Activated CD4-positive, alpha-beta T cell treated with anti-CD3 and anti-CD28 coated beads, Interleukin-2, amount 10 ng/mL, durations not matched to agents 7 days and 5 days (primary cell): ENCODE measurements around the gene DMD. TPM values are rescaled to one million over a fixed set of nuclear protein-coding genes. Genes with fewer than 3 reads are reported as not detected.

Experiments used
- CTCF ChIA-PET: fragments of 350-600 bp; sonication (Branson Sonifier 250); formaldehyde crosslinking; loops from one replicate; lab custom pipeline; 2021; ENCODE audit warnings: antibody characterized with exemption; lab: Charles Lee
- POLR2A ChIA-PET: fragments of 350-600 bp; sonication (Branson Sonifier 250); formaldehyde crosslinking; loops from one replicate; lab custom pipeline; 2021; ENCODE audit warnings: antibody characterized with exemption; lab: Charles Lee
- DNase-seq: peaks from one replicate; pipeline ENCODE4 v3.0.0-alpha.2; 2020
- H3K27ac Mint-ChIP-seq: one replicate; pipeline ENCODE4 v1.8.0; 2021; ENCODE audit warnings: mild to moderate bottlenecking, moderate library complexity, mixed read lengths
- H3K27me3 Mint-ChIP-seq: one replicate; pipeline ENCODE4 v1.8.0; 2021; ENCODE audit warnings: mixed read lengths
- H3K36me3 Mint-ChIP-seq: one replicate; pipeline ENCODE4 v1.8.0; 2021; ENCODE audit warnings: low read depth, mixed read lengths
- H3K4me1 Mint-ChIP-seq: one replicate; pipeline ENCODE4 v1.8.0; 2021; ENCODE audit warnings: mixed read lengths
- H3K4me3 Mint-ChIP-seq: one replicate; pipeline ENCODE4 v1.8.0; 2021; ENCODE audit warnings: mild to moderate bottlenecking, moderate library complexity, mixed read lengths
- H3K9me3 Mint-ChIP-seq: one replicate; pipeline ENCODE4 v1.8.0; 2021; ENCODE audit warnings: mixed read lengths
- total RNA-seq, 2 experiments: library from RNA; stranded (reverse); gene quantifications; one replicate each; pipeline ENCODE4 v1.2.3, GENCODE V29; 2021

Gene DMD
- total RNA-seq, 2 experiments from 2014 or later, result 0.57 to 0.83 TPM

GRCh38 chrX:31222946-31223345, 1988.4 kb downstream of the DMD start:
- Mint-ChIP-seq H3K27me3 (no peaks in the 10 kb centered on the region), H3K9me3 (no peaks in the 10 kb centered on the region), H3K4me1 (no peaks in the 10 kb centered on the region), H3K36me3 (no peaks in the 10 kb centered on the region), H3K27ac (no peak overlapping the region), H3K4me3 (no peak overlapping the region)
- no peak for DNase-seq
- CTCF ChIA-PET, result interaction anchor here (0.7 kb wide), 1 partner anchor 11 kb away, joined by 3 read pairs; no protein-coding TSS in a partner anchor
- POLR2A ChIA-PET, result no interaction called here

- Mint-ChIP-seq H3K9me3 (no peaks in the 10 kb centered on the region), H3K4me3 (no peak overlapping the region), H3K36me3 (no peaks in the 10 kb centered on the region), H3K27me3 (no peaks in the 10 kb centered on the region), H3K27ac (no peak overlapping the region), H3K4me1 (peaks cover 4% of the 10 kb centered on the region)
- CTCF ChIA-PET, result no interaction called here
- POLR2A ChIA-PET, result no interaction called here
- DNase-seq, result no peak
Observed at GRCh38 chrX:31219174-31219573, 1992.2 kb downstream of the DMD start.

GRCh38 chrX:31217084-31217483, 1994.3 kb downstream of the DMD start:
- ChIA-PET POLR2A (no interaction called here), CTCF (no interaction called here)
- Mint-ChIP-seq H3K27me3 (no peaks in the 10 kb centered on the region), H3K4me3 (no peak overlapping the region), H3K9me3 (no peaks in the 10 kb centered on the region), H3K27ac (no peak overlapping the region), H3K36me3 (no peaks in the 10 kb centered on the region), H3K4me1 (peaks cover 4% of the 10 kb centered on the region)
- no peak for DNase-seq

- ChIA-PET POLR2A (no interaction called here), CTCF (no interaction called here)
- H3K27me3 Mint-ChIP-seq, result no peaks in the 10 kb centered on the region
- no peaks in the 10 kb centered on the region for H3K9me3 Mint-ChIP-seq
- no peak overlapping the region for H3K27ac Mint-ChIP-seq
- H3K36me3 Mint-ChIP-seq, result no peaks in the 10 kb centered on the region
- H3K4me3 Mint-ChIP-seq, result no peak overlapping the region
- no peak for DNase-seq
- H3K4me1 Mint-ChIP-seq, result peaks cover 4% of the 10 kb centered on the region
Observed at GRCh38 chrX:31215277-31215815, 1996.0 kb downstream of the DMD start.

GRCh38 chrX:31213941-31214340, 1997.4 kb downstream of the DMD start:
- no peaks in the 10 kb centered on the region for H3K27me3 Mint-ChIP-seq
- no peak overlapping the region for H3K27ac Mint-ChIP-seq
- no peak for DNase-seq
- ChIA-PET CTCF (no interaction called here), POLR2A (no interaction called here)
- no peaks in the 10 kb centered on the region for H3K36me3 Mint-ChIP-seq
- no peaks in the 10 kb centered on the region for H3K9me3 Mint-ChIP-seq
- H3K4me1 Mint-ChIP-seq, result peaks cover 4% of the 10 kb centered on the region
- no peak overlapping the region for H3K4me3 Mint-ChIP-seq

GRCh38 chrX:31212856-31213748, 1998.2 kb downstream of the DMD start:
- Mint-ChIP-seq H3K27me3 (no peaks in the 10 kb centered on the region), H3K4me3 (no peak overlapping the region), H3K4me1 (peaks cover 4% of the 10 kb centered on the region), H3K36me3 (no peaks in the 10 kb centered on the region), H3K9me3 (no peaks in the 10 kb centered on the region), H3K27ac (no peak overlapping the region)
- no peak for DNase-seq
- ChIA-PET CTCF (no interaction called here), POLR2A (no interaction called here)

- no peaks in the 10 kb centered on the region for H3K27me3 Mint-ChIP-seq
- ChIA-PET POLR2A (interaction anchor here (0.7 kb wide), 1 partner anchor 139 kb away, joined by 3 read pairs; no protein-coding TSS in a partner anchor), CTCF (no interaction called here)
- H3K36me3 Mint-ChIP-seq, result no peaks in the 10 kb centered on the region
- H3K27ac Mint-ChIP-seq, result no peak overlapping the region
- no peaks in the 10 kb centered on the region for H3K4me1 Mint-ChIP-seq
- H3K9me3 Mint-ChIP-seq, result no peaks in the 10 kb centered on the region
- DNase-seq, result no peak
- H3K4me3 Mint-ChIP-seq, result no peak overlapping the region
Observed at GRCh38 chrX:31209005-31209628, 2002.2 kb downstream of the DMD start.

GRCh38 chrX:31201503-31201902, 2009.8 kb downstream of the DMD start:
- no peaks in the 10 kb centered on the region for H3K27me3 Mint-ChIP-seq
- H3K36me3 Mint-ChIP-seq, result no peaks in the 10 kb centered on the region
- no peak overlapping the region for H3K27ac Mint-ChIP-seq
- ChIA-PET POLR2A (no interaction called here), CTCF (no interaction called here)
- no peak overlapping the region for H3K4me3 Mint-ChIP-seq
- DNase-seq, result no peak
- H3K9me3 Mint-ChIP-seq, result no peaks in the 10 kb centered on the region
- no peaks in the 10 kb centered on the region for H3K4me1 Mint-ChIP-seq

- Mint-ChIP-seq H3K27me3 (no peaks in the 10 kb centered on the region), H3K4me1 (no peaks in the 10 kb centered on the region), H3K9me3 (no peaks in the 10 kb centered on the region), H3K27ac (no peak overlapping the region), H3K4me3 (no peak overlapping the region), H3K36me3 (no peaks in the 10 kb centered on the region)
- ChIA-PET CTCF (no interaction called here), POLR2A (no interaction called here)
- no peak for DNase-seq
Observed at GRCh38 chrX:31200430-31200829, 2010.9 kb downstream of the DMD start.

GRCh38 chrX:31199840-31200114, 2011.6 kb downstream of the DMD start:
- no peaks in the 10 kb centered on the region for H3K4me1 Mint-ChIP-seq
- no peaks in the 10 kb centered on the region for H3K9me3 Mint-ChIP-seq
- H3K36me3 Mint-ChIP-seq, result no peaks in the 10 kb centered on the region
- no peak for DNase-seq
- H3K27ac Mint-ChIP-seq, result no peak overlapping the region
- CTCF ChIA-PET, result no interaction called here
- H3K4me3 Mint-ChIP-seq, result no peak overlapping the region
- H3K27me3 Mint-ChIP-seq, result no peaks in the 10 kb centered on the region
- POLR2A ChIA-PET, result no interaction called here

- no peak overlapping the region for H3K4me3 Mint-ChIP-seq
- H3K36me3 Mint-ChIP-seq, result no peaks in the 10 kb centered on the region
- no peaks in the 10 kb centered on the region for H3K27me3 Mint-ChIP-seq
- H3K4me1 Mint-ChIP-seq, result no peaks in the 10 kb centered on the region
- no peak overlapping the region for H3K27ac Mint-ChIP-seq
- no peak for DNase-seq
- no peaks in the 10 kb centered on the region for H3K9me3 Mint-ChIP-seq
- CTCF ChIA-PET, result no interaction called here
- POLR2A ChIA-PET, result no interaction called here
Observed at GRCh38 chrX:31199056-31199839, 2012.1 kb downstream of the DMD start.

- DNase-seq, result no peak
- POLR2A ChIA-PET, result no interaction called here
- no peak overlapping the region for H3K4me3 Mint-ChIP-seq
- H3K27me3 Mint-ChIP-seq, result no peaks in the 10 kb centered on the region
- CTCF ChIA-PET, result no interaction called here
- H3K9me3 Mint-ChIP-seq, result no peaks in the 10 kb centered on the region
- no peaks in the 10 kb centered on the region for H3K4me1 Mint-ChIP-seq
- H3K36me3 Mint-ChIP-seq, result no peaks in the 10 kb centered on the region
- H3K27ac Mint-ChIP-seq, result no peak overlapping the region
Observed at GRCh38 chrX:31190221-31190975, 2021.0 kb downstream of the DMD start.
